HUES6 (cell line): Measurements from ENCODE around the gene KCND2.

Experiments
- H3K27ac ChIP-seq: 2 replicates; pipeline ENCODE4 v1.7.0; 2013; ENCODE audit warnings: low read depth, mild to moderate bottlenecking, low read length, inconsistent platforms
- H3K27me3 ChIP-seq: 2 replicates; pipeline ENCODE4 v1.6.1; 2013; ENCODE audit warnings: low read length; ENCODE audit not compliant: control insufficient read depth, insufficient read depth
- H3K36me3 ChIP-seq: 2 replicates; pipeline ENCODE4 v1.6.1; 2013; ENCODE audit warnings: low read length; ENCODE audit not compliant: control insufficient read depth, insufficient read depth
- H3K4me1 ChIP-seq: 2 replicates; pipeline ENCODE4 v1.6.1; 2013; ENCODE audit warnings: low read length; ENCODE audit not compliant: control insufficient read depth, insufficient read depth
- H3K4me3 ChIP-seq: 2 replicates; pipeline ENCODE4 v1.5.1; 2013; ENCODE audit warnings: low read depth, low read length
- H3K9ac ChIP-seq: one replicate; pipeline ENCODE4 v1.6.1; 2013; ENCODE audit warnings: mild to moderate bottlenecking, low read length
- H3K9me3 ChIP-seq: 2 replicates; pipeline ENCODE4 v1.6.1; 2013; ENCODE audit warnings: low read depth, low read length; ENCODE audit not compliant: control insufficient read depth, insufficient read depth

KCND2 gene

GRCh38 chr7:120307991-120308545 lies 35.1 kb downstream of the KCND2 start:
- Histone ChIP-seq H3K4me1 (peaks cover 9% of the 10 kb centered on the region; the same call in 1 of the 2 replicates), H3K9ac (no peak overlapping the region), H3K27me3 (no peaks in the 10 kb centered on the region), H3K36me3 (no peaks in the 10 kb centered on the region), H3K9me3 (no peaks in the 10 kb centered on the region), H3K4me3 (no peak overlapping the region), H3K27ac (no peak overlapping the region)

GRCh38 chr7:120311028-120311788 lies 38.2 kb downstream of the KCND2 start:
- H3K27ac ChIP-seq, result no peak overlapping the region
- H3K36me3 ChIP-seq, result no peaks in the 10 kb centered on the region
- H3K9ac ChIP-seq, result no peak overlapping the region
- H3K9me3 ChIP-seq, result no peaks in the 10 kb centered on the region
- no peak overlapping the region for H3K4me3 ChIP-seq
- H3K27me3 ChIP-seq, result no peaks in the 10 kb centered on the region
- no peaks in the 10 kb centered on the region for H3K4me1 ChIP-seq

- H3K9ac ChIP-seq, result no peak overlapping the region
- H3K27ac ChIP-seq, result no peak overlapping the region
- H3K4me3 ChIP-seq, result no peak overlapping the region
- no peaks in the 10 kb centered on the region for H3K4me1 ChIP-seq
- no peaks in the 10 kb centered on the region for H3K27me3 ChIP-seq
- no peaks in the 10 kb centered on the region for H3K9me3 ChIP-seq
- no peaks in the 10 kb centered on the region for H3K36me3 ChIP-seq
These were observed 47.4 kb downstream of the KCND2 start for GRCh38 chr7:120320218-120320961.

- Histone ChIP-seq H3K4me3 (no peak overlapping the region), H3K36me3 (no peaks in the 10 kb centered on the region), H3K27ac (no peak overlapping the region), H3K9me3 (no peaks in the 10 kb centered on the region), H3K27me3 (no peaks in the 10 kb centered on the region), H3K4me1 (no peaks in the 10 kb centered on the region), H3K9ac (no peak overlapping the region)
These were observed 54.1 kb downstream of the KCND2 start for GRCh38 chr7:120327054-120327453.

GRCh38 chr7:120332433-120332832 lies 59.5 kb downstream of the KCND2 start:
- Histone ChIP-seq H3K27ac (no peak overlapping the region), H3K9ac (no peak overlapping the region), H3K4me3 (no peak overlapping the region), H3K36me3 (no peaks in the 10 kb centered on the region), H3K4me1 (no peaks in the 10 kb centered on the region), H3K9me3 (no peaks in the 10 kb centered on the region), H3K27me3 (no peaks in the 10 kb centered on the region)

DNA sequence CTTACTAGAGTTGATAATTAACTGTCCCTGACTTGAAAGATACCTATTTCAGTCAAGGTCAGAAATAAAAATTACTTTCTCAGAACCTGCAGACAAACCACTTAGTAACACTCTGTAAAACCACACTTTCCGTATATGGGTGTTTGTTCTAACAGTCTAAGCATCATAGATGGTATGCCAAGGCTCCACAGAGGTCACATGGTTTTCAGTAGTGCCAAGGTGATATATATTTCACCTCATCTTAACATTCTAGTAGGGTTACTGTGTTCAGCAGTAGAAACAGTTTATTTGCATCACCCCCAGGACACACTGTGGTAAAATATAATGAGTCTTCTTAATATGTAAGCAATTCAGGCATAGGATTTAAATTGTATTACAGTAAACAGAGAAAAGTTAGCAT lies 61.5 kb downstream of the KCND2 start:
- Histone ChIP-seq H3K27ac (no peak overlapping the region), H3K9ac (no peak overlapping the region), H3K9me3 (no peaks in the 10 kb centered on the region), H3K36me3 (no peaks in the 10 kb centered on the region), H3K4me3 (no peak overlapping the region), H3K4me1 (no peaks in the 10 kb centered on the region), H3K27me3 (no peaks in the 10 kb centered on the region)

GRCh38 chr7:120337308-120337907 lies 64.4 kb downstream of the KCND2 start:
- Histone ChIP-seq H3K27ac (no peak overlapping the region), H3K4me3 (no peak overlapping the region), H3K9me3 (no peaks in the 10 kb centered on the region), H3K4me1 (no peaks in the 10 kb centered on the region), H3K27me3 (no peaks in the 10 kb centered on the region), H3K9ac (no peak overlapping the region), H3K36me3 (no peaks in the 10 kb centered on the region)

DNA sequence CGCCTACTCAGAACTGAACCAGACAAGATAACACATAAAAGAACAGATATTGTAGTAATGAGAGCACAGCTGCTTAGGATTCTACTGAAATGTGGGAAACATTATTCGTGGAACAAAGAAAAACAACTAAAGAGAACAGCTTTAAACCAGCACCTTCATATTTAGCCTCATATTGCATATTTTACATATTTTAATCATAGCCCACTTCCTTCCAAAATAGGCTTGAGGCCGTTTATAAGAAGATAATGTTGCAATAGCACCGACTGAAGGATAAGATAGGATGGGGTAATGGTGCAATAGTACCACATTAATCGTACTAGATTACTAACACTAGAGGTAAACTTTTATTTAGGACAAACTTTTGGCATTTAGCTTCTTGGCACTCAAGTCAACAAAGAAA lies 71.3 kb downstream of the KCND2 start:
- Histone ChIP-seq H3K27me3 (no peaks in the 10 kb centered on the region), H3K36me3 (no peaks in the 10 kb centered on the region), H3K4me1 (no peaks in the 10 kb centered on the region), H3K9me3 (no peaks in the 10 kb centered on the region), H3K27ac (no peak overlapping the region), H3K9ac (no peak overlapping the region), H3K4me3 (no peak overlapping the region)

DNA sequence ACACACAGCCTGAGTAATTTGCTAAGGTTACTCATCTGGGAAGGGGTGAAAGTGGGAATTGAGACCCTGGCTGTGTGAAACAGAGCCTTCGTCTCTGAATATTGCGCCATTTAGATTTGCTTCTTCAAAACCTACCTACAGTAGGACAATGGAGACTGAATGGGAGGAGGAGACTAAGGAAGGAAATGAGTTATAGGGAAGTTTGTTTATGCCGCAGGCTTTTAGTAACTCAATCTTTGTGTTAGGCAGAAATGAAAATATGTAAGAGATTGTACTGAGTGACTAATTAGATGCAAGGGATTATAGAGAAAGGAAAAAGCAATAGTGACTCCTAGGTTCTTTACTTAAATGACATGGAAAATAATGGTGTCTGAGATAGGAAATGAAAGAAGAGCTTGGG lies 80.2 kb downstream of the KCND2 start:
- Histone ChIP-seq H3K27ac (no peak overlapping the region), H3K4me1 (no peaks in the 10 kb centered on the region), H3K27me3 (no peaks in the 10 kb centered on the region), H3K9ac (no peak overlapping the region), H3K36me3 (no peaks in the 10 kb centered on the region), H3K4me3 (no peak overlapping the region), H3K9me3 (no peaks in the 10 kb centered on the region)

- Histone ChIP-seq H3K9ac (no peak overlapping the region), H3K36me3 (no peaks in the 10 kb centered on the region), H3K4me1 (no peaks in the 10 kb centered on the region), H3K9me3 (no peaks in the 10 kb centered on the region), H3K4me3 (no peak overlapping the region), H3K27me3 (no peaks in the 10 kb centered on the region), H3K27ac (no peak overlapping the region)
These were observed 87.9 kb downstream of the KCND2 start for GRCh38 chr7:120360918-120361317.

DNA sequence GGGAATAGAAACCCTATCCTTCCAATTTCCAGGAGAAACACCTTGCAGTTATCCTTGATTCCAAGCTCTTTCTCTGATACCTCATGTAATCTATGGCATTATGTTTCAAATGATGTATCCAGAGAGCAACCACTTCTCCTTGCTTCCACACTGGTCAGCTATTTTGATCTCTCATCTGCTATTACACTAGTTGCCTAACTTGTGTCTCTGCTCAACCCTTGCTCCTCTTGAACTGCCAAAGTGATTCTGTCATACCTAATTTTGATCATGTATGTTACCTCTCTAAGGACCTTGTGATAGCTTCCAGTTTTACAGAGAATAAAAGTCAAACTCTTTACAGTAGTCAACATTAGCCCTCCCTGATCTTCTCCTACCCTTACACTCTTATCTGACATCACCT lies 90.4 kb downstream of the KCND2 start:
- Histone ChIP-seq H3K9me3 (no peaks in the 10 kb centered on the region), H3K36me3 (no peaks in the 10 kb centered on the region), H3K4me1 (no peaks in the 10 kb centered on the region), H3K27ac (no peak overlapping the region), H3K9ac (no peak overlapping the region), H3K27me3 (no peaks in the 10 kb centered on the region), H3K4me3 (no peak overlapping the region)
